ENCODE results near the gene MAGEB6B. TPM values are rescaled to one million over a fixed set of nuclear protein-coding genes. Genes with fewer than 3 reads are reported as not detected.
"Not testable (repeated sequence)": the region's sequence is repeated elsewhere in the genome, so short reads cannot be mapped to it uniquely, and the experiment has no call there.

Gene MAGEB6B, protein sequence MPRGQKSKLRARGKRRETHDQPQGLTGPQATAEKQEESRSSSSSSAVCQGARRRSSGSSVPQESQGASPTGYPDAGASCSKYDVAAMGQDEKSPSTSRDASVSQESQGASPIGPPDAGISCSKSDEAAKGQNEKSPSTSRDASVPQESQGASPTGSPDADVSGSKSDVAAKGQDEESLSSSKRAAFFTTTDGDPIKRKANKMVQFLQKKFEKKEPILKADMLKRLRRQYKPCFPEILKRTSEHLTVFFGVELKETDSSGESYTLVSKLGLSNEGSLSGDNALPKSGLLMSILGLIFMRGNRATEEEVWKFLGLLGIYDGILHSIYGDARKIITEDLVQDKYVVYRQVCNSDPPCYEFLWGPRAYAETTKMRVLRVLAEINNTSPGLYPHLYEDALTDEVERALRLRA
- total RNA-seq, result not detected in 3 replicates
- long read RNA-seq, result 0 reads

DNA sequence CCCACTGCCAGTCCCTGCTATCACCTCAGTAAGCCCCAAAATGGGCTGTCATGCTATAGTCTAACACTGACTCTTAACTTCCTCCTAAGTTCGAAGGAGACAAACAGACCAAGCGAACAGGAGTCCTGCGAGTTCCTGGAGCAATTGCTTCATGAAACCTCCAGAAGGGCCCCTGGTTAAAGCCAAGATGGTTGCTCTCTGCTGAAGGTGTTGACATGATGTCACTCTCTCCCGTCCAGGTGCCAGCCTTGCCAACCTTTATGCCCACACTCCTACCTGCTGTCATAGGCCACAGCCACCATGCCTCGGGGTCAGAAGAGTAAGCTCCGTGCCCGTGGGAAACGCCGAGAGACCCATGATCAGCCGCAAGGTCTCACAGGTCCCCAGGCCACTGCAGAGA lies at the start of gene MAGEB6B:
MAGEB6B (plus strand) TSS at position 301 of the 400 bp plus-strand sequence; CDS start at position 301, 0 bp downstream.
- no peaks in the 10 kb centered on the region for H3K4me1 Mint-ChIP-seq (ENCODE audit: low read depth)
- no peaks in the 10 kb centered on the region for H3K36me3 Mint-ChIP-seq (ENCODE audit: low read depth)
- TF ChIP-seq, protein P1, sequence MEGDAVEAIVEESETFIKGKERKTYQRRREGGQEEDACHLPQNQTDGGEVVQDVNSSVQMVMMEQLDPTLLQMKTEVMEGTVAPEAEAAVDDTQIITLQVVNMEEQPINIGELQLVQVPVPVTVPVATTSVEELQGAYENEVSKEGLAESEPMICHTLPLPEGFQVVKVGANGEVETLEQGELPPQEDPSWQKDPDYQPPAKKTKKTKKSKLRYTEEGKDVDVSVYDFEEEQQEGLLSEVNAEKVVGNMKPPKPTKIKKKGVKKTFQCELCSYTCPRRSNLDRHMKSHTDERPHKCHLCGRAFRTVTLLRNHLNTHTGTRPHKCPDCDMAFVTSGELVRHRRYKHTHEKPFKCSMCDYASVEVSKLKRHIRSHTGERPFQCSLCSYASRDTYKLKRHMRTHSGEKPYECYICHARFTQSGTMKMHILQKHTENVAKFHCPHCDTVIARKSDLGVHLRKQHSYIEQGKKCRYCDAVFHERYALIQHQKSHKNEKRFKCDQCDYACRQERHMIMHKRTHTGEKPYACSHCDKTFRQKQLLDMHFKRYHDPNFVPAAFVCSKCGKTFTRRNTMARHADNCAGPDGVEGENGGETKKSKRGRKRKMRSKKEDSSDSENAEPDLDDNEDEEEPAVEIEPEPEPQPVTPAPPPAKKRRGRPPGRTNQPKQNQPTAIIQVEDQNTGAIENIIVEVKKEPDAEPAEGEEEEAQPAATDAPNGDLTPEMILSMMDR (IDR thresholded peaks at IDR 0.05), result no peak
- no peaks in the 10 kb centered on the region for H3K27me3 Mint-ChIP-seq (ENCODE audit: low read depth)
- H3K27ac Mint-ChIP-seq (ENCODE audit: unreplicated experiment), result no peak within 1 kb of the TSS
- DNase-seq (ENCODE audit: low spot score), result no peak
- peaks cover 47% of the 10 kb centered on the region for H3K9me3 Mint-ChIP-seq (ENCODE audit: low read depth)
- no peak within 1 kb of the TSS for H3K4me3 Mint-ChIP-seq (ENCODE audit: unreplicated experiment)

DNA sequence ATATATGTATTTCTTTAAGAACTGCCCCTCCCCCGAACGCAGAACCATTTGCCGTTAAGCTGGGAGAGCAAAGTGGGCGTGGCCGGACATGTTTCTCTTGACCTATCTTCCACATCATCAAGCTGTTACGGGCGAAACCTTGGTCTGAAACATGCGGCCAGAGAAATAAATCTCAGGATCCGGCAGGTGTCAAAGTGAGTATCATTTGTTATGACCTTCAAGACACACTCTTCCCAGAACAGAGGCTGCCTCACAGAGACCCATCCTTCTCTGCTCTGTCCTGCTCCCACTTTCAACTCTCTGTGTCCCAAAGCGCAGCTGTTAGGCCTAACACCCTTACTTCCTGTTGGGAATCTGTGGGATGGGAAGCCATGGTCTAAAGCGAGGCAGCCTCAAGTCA lies 22.1 kb upstream of the MAGEB6B start, which contains the start of gene MAGEB18:
MAGEB18 (plus strand) TSS at position 70 of the 400 bp plus-strand sequence. CDS start 643 bp downstream, outside the sequence.
- Mint-ChIP-seq H3K36me3 (ENCODE audit: low read depth) (no peaks in the 10 kb centered on the region), H3K27ac (ENCODE audit: unreplicated experiment) (no peak within 1 kb of the TSS), H3K9me3 (ENCODE audit: low read depth) (peaks cover 37% of the 10 kb centered on the region), H3K4me1 (ENCODE audit: low read depth) (no peaks in the 10 kb centered on the region), H3K4me3 (ENCODE audit: unreplicated experiment) (no peak within 1 kb of the TSS), H3K27me3 (ENCODE audit: low read depth) (no peaks in the 10 kb centered on the region)
- TF ChIP-seq, protein P1 (IDR thresholded peaks at IDR 0.05), result no peak
- DNase-seq (ENCODE audit: low spot score), result no peak

DNA sequence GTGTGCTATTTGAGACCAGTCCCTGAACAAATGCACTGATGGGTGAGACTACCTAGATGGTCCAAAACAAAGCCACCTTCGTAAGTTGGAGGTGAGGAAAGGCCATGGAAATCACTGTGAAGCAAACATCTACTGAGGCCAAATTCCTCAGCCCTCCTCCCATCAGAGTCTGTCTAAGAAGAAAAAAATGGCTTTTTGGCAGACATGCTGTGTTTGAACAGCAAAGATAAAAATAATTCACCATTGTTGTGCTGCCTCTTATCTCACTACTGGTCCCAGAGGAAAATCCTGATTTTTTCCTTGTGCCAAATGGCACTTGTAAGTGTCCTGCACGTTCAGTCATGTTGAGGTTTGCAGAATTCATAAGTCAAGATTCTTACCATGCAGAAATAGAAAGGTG lies 14.4 kb upstream of the MAGEB6B start:
- TF ChIP-seq, protein P1 (IDR thresholded peaks at IDR 0.05), result no peak
- no peak overlapping the region for H3K27ac Mint-ChIP-seq (ENCODE audit: unreplicated experiment)
- H3K27me3 Mint-ChIP-seq (ENCODE audit: low read depth), result no peaks in the 10 kb centered on the region
- H3K9me3 Mint-ChIP-seq (ENCODE audit: low read depth), result peaks cover 12% of the 10 kb centered on the region
- H3K36me3 Mint-ChIP-seq (ENCODE audit: low read depth), result no peaks in the 10 kb centered on the region
- DNase-seq (ENCODE audit: low spot score), result no peak
- no peaks in the 10 kb centered on the region for H3K4me1 Mint-ChIP-seq (ENCODE audit: low read depth)
- H3K4me3 Mint-ChIP-seq (ENCODE audit: unreplicated experiment), result no peak overlapping the region

DNA sequence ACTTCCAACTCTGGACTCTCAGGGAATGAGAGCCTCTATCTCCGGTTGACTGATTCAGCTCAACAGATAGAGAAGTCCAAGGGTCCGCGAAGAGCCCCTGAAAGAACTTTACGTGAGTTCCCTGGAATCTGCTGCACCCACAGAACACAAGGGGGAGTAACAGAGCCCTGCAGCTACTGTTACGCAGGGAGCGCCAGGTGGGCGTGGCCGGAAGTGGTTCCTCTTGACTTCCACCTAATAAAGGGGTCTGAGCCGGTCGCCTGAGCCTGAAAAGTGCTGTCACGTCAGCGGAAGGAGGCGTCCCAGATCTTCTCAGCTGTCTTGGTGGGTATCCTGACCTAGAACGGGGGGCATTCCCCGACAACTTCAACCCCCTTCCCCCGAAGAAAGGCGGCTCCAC lies 31.8 kb downstream of the MAGEB6B start, which contains the start of gene MAGEB6:
MAGEB6 (plus strand) TSS at position 237 of the 400 bp plus-strand sequence. CDS start 1,407 bp downstream, outside the sequence.
- no peaks in the 10 kb centered on the region for H3K4me1 Mint-ChIP-seq (ENCODE audit: low read depth)
- no peaks in the 10 kb centered on the region for H3K36me3 Mint-ChIP-seq (ENCODE audit: low read depth)
- TF ChIP-seq, protein P1 (IDR thresholded peaks at IDR 0.05), result no peak
- H3K27me3 Mint-ChIP-seq (ENCODE audit: low read depth), result no peaks in the 10 kb centered on the region
- H3K4me3 Mint-ChIP-seq (ENCODE audit: unreplicated experiment), result no peak within 1 kb of the TSS
- no peak within 1 kb of the TSS for H3K27ac Mint-ChIP-seq (ENCODE audit: unreplicated experiment)
- no peak for DNase-seq (ENCODE audit: low spot score)
- peaks cover 32% of the 10 kb centered on the region for H3K9me3 Mint-ChIP-seq (ENCODE audit: low read depth)

DNA sequence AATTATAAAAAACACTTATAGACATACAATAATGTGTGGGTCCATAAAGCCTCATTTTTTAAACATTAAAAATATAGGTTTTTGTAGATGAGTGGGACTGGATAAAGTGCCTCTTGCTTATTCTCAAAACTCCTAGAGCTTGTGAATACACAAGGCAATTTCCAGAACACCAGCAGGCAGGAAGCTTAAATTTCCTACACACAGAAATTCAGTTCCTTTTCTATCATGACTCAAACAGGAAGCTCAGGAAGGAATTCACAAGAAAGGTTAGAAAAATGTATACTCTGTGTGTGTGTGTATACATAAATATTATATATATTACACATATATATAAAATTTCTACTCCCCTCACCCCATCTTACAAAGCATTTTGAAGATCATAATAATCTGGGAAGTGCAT lies 43.2 kb downstream of the MAGEB6B start:
- Mint-ChIP-seq H3K9me3 (ENCODE audit: low read depth) (peaks cover 37% of the 10 kb centered on the region), H3K4me3 (ENCODE audit: unreplicated experiment) (no peak overlapping the region), H3K4me1 (ENCODE audit: low read depth) (no peaks in the 10 kb centered on the region), H3K36me3 (ENCODE audit: low read depth) (no peaks in the 10 kb centered on the region), H3K27ac (ENCODE audit: unreplicated experiment) (no peak overlapping the region), H3K27me3 (ENCODE audit: low read depth) (no peaks in the 10 kb centered on the region)
- no peak for DNase-seq (ENCODE audit: low spot score)
- TF ChIP-seq, protein P1 (IDR thresholded peaks at IDR 0.05), result no peak

DNA sequence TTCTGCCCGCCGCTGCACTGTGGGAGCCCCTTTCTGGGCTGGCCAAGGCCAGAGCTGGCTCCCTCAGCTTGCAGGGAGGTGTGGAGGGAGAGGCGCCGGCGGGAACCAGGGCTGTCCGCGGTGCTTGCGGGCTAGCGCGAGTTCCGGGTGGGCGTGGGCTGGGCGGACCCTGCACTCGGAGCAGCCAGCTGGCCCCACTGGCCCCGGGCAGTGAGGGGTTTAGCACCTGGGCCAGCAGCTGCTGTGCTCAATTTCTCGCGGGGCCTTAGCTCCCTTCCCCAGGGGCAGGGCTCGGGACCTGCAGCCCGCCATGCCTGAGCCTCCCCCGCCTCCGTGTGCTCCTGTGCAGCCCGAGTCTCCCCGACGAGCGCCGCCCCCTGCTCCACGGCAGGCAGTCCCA lies 44.3 kb downstream of the MAGEB6B start:
- not testable (repeated sequence) for DNase-seq (ENCODE audit: low spot score); H3K27ac Mint-ChIP-seq (ENCODE audit: unreplicated experiment); H3K27me3 Mint-ChIP-seq (ENCODE audit: low read depth); H3K36me3 Mint-ChIP-seq (ENCODE audit: low read depth); H3K4me3 Mint-ChIP-seq (ENCODE audit: unreplicated experiment); H3K4me1 Mint-ChIP-seq (ENCODE audit: low read depth)
- H3K9me3 Mint-ChIP-seq (ENCODE audit: low read depth), result peaks cover 37% of the 10 kb centered on the region

Measured in chondrocyte (in vitro differentiated cells).